KOPT-K1 (cell line): ENCODE measurements around the gene GGPS1.
"Not testable (repeated sequence)": the region's sequence is repeated elsewhere in the genome, so short reads cannot be mapped to it uniquely, and the experiment has no call there.

Source experiments
- H3K27ac ChIP-seq: fragments of 200-600 bp; sonication (generic); 2 replicates; pipeline ENCODE4 v1.5.1; 2016; ENCODE audit warnings: antibody characterized with exemption, mild to moderate bottlenecking, low read depth, low read length; ENCODE audit not compliant: poor library complexity, severe bottlenecking
- H3K36me3 ChIP-seq: fragments of 200-600 bp; sonication (generic); 2 replicates; pipeline ENCODE4 v1.5.1; 2017; ENCODE audit warnings: antibody characterized with exemption, mild to moderate bottlenecking, low read length, moderate library complexity; ENCODE audit not compliant: insufficient read depth
- H3K9me3 ChIP-seq: fragments of 200-600 bp; sonication (generic); 2 replicates; pipeline ENCODE4 v1.5.1; 2017; ENCODE audit warnings: antibody characterized with exemption, low read length, mild to moderate bottlenecking; ENCODE audit not compliant: insufficient read depth, poor library complexity, severe bottlenecking

Gene GGPS1

DNA sequence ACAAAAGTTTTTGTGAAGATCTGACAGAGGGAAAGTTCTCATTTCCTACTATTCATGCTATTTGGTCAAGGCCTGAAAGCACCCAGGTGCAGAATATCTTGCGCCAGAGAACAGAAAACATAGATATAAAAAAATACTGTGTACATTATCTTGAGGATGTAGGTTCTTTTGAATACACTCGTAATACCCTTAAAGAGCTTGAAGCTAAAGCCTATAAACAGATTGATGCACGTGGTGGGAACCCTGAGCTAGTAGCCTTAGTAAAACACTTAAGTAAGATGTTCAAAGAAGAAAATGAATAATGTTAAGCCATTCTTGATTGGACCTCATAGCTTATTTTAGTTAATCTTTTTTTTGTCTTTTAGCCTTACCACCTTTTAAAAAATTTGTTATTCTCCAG is 14.1 kb downstream of the GGPS1 start:
- Histone ChIP-seq H3K9me3 (no peaks in the 10 kb centered on the region), H3K27ac (no peak overlapping the region), H3K36me3 (peaks cover 53% of the 10 kb centered on the region)

DNA sequence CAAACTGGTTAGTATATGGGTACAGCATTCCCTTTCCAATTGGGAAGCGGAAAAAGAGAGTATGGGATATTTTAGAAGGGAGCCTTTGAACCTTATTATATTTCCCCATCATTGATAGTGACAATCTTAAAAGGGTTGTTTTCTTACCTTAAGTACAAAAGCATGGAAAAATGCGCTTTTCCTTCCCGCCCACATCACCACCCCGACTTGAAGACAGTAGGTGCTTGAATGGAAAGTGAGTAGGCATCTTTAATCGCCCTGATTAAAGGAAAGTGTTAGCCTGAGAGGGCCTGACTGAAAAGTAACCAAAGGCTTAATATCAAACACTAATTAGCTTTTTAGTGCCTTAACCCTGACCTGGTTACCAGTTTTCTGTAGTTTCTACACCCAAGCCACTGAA is 15.4 kb downstream of the GGPS1 start:
- H3K27ac ChIP-seq = no peak overlapping the region
- H3K36me3 ChIP-seq = peaks cover 44% of the 10 kb centered on the region
- H3K9me3 ChIP-seq = no peaks in the 10 kb centered on the region

DNA sequence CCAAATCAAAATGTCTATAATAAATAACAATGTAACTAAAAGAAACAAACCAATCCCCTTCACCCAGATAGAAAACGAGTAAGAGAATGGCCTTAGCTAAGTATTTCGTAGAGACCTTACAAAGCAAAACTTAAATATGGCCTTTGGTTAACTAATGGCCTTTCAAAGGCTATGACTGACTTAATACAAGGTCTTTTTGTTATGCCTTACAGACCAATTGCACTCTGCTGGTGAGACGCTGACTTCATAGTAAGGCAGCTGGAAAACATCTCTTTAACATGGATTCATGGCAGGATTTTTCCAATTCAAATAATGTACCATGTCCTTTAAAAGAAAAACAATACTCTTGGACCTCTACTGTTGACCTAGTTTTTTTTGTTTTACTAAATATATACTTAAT is 23.1 kb downstream of the GGPS1 start:
- Histone ChIP-seq H3K27ac (no peak overlapping the region), H3K36me3 (no peaks in the 10 kb centered on the region), H3K9me3 (no peaks in the 10 kb centered on the region)

DNA sequence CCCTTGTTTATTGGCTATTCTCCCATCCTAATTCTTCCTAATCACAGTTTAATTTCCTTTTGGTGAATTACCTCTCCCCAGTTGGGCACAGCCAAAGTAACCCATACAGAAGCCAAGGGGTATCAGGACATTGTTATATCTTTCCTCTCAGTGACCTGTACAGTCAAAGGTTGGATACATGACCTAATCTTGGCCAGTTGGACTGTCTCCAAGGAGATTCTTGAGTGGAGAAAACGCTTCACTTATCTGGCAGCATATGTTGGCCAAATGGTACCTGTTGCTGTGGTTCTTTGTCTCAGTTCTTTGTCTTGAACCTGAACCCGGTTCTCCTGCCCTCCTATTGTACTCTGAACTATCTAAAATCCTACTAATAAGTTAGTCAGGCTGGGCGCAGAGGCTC is 23.5 kb downstream of the GGPS1 start:
- H3K27ac ChIP-seq = no peak overlapping the region
- no peaks in the 10 kb centered on the region for H3K36me3 ChIP-seq
- H3K9me3 ChIP-seq = no peaks in the 10 kb centered on the region

DNA sequence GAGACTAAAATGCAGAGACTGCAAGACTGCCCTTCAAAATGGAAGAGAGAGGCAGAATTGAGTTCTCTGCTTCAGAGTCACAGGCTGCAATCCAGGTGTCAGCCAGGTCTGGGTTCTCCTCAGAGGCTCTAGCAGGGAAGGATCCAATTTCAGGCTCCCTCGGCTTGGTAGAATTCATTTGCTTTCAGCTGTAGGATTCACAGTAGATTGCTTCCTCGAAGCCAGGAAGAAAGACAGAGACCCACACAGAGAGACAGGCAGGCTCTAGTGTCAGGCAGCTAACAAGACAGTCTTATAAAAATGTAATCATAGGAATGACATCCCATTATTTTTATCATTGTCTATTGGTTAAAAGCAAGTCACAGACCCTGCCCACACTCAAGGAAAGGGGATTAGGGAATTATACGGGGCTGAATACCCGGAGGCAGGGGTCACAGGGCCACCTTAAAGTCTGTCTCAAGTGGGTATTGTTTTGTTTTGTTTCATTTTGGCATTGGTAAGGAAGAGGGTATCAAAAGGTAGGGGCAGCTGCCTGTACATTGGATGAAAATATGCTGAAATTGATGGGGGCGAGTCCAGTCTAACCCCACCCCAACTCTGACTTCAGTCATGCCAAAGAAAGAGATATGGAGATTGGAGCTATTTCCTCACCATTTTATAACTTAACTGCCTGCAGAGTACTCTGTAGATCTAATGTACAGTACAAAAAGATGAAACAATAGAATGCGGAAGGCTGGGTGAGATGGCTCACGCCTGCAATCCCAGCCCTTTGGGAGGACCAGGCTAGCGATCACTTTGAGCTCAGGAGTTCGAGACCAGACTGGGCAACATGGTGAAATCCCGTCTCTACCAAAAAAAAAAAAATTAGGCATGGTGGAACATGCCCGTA is 29.4 kb downstream of the GGPS1 start:
- no peaks in the 10 kb centered on the region for H3K36me3 ChIP-seq
- no peaks in the 10 kb centered on the region for H3K9me3 ChIP-seq
- H3K27ac ChIP-seq = no peak overlapping the region

DNA sequence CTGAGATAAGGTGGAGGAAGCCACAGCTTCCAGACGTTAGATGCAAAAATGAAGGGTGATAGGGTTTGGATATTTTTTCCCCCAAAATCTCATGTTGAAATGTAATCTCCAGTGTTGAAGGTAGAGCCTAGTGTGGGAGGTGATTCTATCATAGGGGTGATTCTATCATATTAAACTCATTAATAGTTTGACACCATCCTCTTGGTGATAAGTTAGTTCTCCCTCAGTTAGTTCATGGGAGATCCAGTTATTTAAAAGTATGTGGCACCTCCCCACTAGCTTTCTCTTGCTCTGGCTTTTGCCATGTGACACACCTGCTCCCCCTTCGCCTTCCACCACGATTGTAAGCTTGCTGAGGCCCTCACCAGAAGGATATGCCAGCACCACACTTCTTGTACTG is 30.5 kb downstream of the GGPS1 start:
- Histone ChIP-seq H3K27ac (no peak overlapping the region), H3K9me3 (no peaks in the 10 kb centered on the region), H3K36me3 (no peaks in the 10 kb centered on the region)

DNA sequence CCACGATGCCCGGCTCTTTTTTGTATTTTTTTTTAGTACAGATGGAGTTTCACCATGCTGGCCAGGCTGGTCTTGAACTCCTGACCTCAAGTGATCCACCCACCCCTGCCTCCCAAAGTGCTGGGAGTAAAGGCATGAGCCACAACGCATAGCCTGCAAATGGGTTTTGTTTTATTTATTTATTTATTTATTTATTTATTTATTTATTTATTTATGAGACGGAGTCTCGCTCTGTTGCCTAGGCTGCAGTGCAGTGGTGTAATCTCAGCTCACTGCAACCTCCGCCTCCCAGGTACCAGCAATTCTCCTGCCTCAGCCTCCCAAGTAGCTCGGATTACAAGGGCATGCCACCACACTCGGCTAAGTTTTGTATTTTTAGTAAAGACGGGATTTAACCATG is 35.8 kb downstream of the GGPS1 start:
- H3K36me3 ChIP-seq, H3K27ac ChIP-seq, H3K9me3 ChIP-seq: not testable (repeated sequence)

DNA sequence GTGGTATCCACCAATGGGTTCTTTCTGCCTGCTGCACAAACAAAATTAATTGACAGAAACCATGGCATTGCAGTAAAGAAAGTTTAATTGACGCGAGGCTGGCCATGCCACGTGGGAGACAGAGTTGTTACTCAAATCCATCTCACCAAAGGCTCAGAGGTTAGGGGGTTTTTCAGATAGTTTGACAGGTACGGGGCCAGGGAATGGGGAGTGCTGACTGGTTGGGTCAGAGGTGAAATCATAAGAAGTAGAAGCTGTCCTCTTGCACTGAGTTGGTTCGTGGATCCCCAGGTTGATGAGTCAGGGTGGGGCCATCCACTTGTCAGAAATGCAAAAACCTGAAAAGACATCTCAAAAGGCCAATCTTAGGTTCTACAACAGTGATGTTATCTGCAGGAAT is 37.9 kb downstream of the GGPS1 start:
- no peaks in the 10 kb centered on the region for H3K36me3 ChIP-seq
- H3K27ac ChIP-seq = no peak overlapping the region
- H3K9me3 ChIP-seq = no peaks in the 10 kb centered on the region

DNA sequence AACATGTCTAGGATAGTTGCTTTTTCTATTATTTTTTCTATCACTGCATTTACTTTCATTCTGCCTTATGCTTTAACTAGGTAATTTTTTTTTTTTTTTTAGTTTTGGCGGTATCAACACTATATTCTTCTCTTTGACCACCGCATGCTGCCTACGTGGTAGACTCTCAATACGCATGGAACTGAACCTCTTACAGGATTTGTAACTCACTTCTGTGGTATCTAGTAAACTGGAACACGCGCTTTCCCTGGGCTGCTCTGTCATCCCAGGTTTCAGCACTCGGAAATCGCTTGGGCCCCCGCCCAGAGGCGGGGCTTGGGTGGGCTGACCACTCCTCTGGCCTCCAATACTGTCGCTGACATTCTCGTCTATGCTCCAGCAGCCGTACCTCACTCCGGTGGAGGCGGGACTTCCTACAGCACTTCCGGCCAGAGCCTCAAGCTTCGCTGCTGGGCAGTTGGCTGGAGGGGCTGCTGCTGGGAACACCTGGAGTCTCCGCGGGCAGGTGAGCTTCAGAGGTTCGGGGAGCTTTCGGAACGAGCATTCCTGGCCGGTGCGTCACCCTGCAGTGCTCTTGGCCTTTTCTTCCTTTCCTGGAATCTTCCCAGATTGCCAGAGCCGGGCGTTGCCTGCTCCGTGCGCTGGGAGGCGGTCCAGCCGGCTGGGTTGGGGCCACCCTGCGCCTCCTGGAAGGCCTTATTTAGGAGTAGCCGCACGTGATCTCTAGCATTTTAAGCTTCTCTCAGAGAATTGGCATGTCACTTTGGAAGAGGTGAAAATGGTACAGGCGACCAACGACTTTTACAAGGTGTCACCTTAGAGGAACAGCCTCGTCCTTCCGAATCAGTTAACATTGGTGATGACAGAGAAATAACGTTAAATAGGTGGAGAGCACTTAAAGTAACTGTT is 38.9 kb downstream of the GGPS1 start, which contains the start of gene TBCE:
TBCE (plus strand) TSS at position 428 of the 909 bp plus-strand sequence. CDS start 12,623 bp downstream, outside the sequence.
- H3K9me3 ChIP-seq = no peaks in the 10 kb centered on the region
- no peaks in the 10 kb centered on the region for H3K36me3 ChIP-seq
- peak within 1 kb of the TSS; percentile 72 for H3K27ac ChIP-seq

DNA sequence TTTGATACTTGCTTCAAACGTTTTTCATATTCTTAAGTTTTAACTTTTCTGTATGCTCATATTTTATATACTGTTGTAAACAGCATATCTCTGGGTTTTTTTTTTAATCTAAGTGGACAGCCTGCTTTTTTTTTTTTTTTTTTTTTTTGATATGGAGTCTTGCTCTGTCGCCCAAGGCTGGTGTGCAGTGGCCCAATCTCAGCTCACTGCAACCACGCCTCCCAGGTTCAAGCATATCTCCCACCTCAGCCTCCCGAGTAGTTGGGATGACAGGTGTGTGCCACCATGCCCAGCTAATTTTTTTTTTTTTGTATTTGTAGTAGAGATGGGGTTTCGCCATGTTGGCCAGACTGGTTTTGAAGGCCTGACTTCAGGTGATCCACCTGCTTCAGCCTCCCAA is 40.1 kb downstream of the GGPS1 start:
- Histone ChIP-seq H3K36me3 (no peaks in the 10 kb centered on the region), H3K27ac (no peak overlapping the region), H3K9me3 (no peaks in the 10 kb centered on the region)

DNA sequence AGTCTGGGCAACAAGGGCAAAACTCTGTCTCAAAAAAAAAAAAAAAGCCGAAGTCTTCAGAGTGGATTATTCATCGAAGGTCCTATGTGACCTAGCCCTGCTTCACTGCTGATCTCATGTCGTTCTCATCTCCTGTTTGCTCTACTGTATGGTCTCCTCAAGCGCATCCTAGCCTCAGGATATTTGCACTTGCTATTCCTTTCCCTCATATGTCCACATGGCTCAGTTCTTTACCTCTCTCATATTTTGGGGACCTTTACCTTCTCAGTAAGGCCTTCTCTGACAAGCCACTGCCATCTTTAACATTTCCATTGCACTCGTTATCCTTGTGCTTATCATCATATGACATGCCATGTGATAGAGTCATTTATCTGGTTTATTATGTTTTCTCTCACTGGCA is 41.4 kb downstream of the GGPS1 start:
- Histone ChIP-seq H3K27ac (no peak overlapping the region), H3K36me3 (0 out of 2 replicates have a peak, but pooled peaks cover 4% of the 10 kb centered on the region), H3K9me3 (no peaks in the 10 kb centered on the region)

DNA sequence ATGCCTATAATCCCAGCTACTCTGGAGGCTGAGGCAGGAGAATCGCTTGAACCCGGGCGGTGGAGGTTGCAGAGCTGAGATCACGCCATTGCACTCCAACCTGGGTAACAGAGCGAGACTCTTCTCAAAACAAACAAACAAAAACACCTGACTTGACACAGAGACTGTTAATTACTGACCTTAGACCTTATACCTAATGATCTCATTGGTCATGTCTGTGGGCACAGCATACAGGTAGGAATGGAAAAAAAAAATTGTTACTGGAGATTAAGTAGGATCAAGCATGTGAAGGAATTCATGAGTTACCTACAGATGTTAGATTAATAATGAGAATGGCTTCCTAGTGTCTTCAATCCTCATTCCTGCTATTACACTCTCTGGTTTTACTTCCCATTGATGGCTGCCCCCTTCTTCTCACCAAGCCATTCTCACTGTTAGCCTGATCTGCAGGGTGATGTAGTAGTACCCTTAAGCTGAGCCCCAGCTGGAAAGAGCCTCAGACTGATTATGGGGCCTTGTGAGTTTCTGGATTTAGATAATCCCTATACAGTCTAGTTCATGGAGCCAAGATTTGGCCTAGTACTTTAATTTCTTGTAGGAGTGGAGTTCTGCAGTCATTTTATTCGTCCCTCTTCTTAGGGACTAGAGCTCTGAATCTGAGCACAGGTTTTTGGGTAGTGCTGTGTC is 47.7 kb downstream of the GGPS1 start:
- peaks cover 42% of the 10 kb centered on the region for H3K36me3 ChIP-seq
- no peak overlapping the region for H3K27ac ChIP-seq
- no peaks in the 10 kb centered on the region for H3K9me3 ChIP-seq

DNA sequence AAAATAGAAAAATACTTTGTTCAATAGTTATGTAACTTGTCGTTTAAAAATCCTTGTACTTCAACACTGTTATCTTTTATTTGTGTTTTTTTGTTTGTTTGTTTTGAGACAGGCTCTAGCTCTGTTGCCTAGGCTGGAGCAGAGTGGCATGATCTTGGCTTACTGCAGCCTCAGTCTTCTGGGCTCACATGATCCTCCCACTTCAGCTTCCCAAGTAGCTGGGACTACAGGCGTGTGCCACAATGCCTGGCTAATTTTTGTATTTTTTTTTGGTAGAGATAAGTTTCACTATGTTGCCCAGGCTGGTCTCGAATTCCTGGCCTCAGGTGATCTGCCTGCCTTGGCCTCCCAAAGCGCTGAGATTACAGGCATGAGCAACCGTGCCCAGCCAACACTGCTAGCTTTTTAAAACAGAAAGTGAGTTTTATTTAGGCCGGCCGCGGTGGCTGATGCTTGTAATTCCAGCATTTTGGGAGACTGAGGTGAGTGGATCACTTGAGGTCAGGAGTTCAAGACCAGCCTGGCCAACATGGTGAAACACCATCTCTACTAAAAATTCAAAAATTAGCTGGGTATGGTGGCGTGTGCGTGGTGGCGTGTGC is 49.9 kb downstream of the GGPS1 start:
- peaks cover 46% of the 10 kb centered on the region for H3K36me3 ChIP-seq
- not testable (repeated sequence) for H3K27ac ChIP-seq, H3K9me3 ChIP-seq

DNA sequence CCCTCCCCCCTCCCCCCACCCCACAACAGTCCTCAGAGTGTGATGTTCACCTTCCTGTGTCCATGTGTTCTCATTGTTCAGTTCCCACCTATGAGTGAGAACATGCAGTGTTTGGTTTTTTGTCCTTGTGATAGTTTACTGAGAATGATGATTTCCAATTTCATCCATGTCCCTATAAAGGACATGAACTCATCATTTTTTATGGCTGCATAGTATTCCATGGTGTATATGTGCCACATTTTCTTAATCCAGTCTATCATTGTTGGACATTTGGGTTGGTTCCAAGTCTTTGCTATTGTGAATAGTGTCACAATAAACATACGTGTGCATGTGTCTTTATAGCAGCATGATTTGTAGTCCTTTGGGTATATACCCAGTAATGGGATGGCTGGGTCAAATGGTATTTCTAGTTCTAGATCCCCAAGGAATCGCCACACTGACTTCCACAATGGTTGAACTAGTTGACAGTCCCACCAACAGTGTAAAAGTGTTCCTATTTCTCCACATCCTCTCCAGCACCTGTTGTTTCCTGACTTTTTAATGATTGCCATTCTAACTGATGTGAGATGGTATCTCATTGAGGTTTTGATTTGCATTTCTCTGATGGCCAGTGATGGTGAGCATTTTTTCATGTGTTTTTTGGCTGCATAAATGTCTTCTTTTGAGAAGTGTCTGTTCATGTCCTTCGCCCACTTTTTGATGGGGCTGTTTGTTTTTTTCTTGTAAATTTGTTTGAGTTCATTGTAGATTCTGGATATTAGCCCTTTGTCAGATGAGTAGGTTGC is 53.8 kb downstream of the GGPS1 start:
- not testable (repeated sequence) for H3K27ac ChIP-seq, H3K9me3 ChIP-seq
- peaks cover 23% of the 10 kb centered on the region for H3K36me3 ChIP-seq
